Progenitor cell of endocrine pancreas (in vitro differentiated cells): ENCODE measurements around the gene TIMP3. TPM values are rescaled to one million over a fixed set of nuclear protein-coding genes. Genes with fewer than 3 reads are reported as not detected.

Source experiments
- DNase-seq: peaks from one replicate; pipeline ENCODE4 v3.0.0; 2021; ENCODE audit warnings: low spot score; ENCODE audit not compliant: unreplicated experiment
- H3K27ac Mint-ChIP-seq: 2 replicates; pipeline ENCODE4 v1.8.0; 2021; ENCODE audit warnings: mild to moderate bottlenecking, moderate library complexity, mixed read lengths
- H3K27me3 Mint-ChIP-seq: 2 replicates; pipeline ENCODE4 v1.8.0; 2021; ENCODE audit warnings: mixed read lengths
- H3K36me3 Mint-ChIP-seq: 2 replicates; pipeline ENCODE4 v1.8.0; 2022; ENCODE audit warnings: mixed read lengths; ENCODE audit not compliant: insufficient read depth
- H3K4me1 Mint-ChIP-seq: 2 replicates; pipeline ENCODE4 v1.8.0; 2021; ENCODE audit warnings: low read depth, mixed read lengths
- H3K4me3 Mint-ChIP-seq: 2 replicates; pipeline ENCODE4 v1.8.0; 2021; ENCODE audit warnings: low read depth, mild to moderate bottlenecking, moderate library complexity, mixed read lengths
- H3K9me3 Mint-ChIP-seq: 2 replicates; pipeline ENCODE4 v1.8.0; 2021; ENCODE audit warnings: low read depth, mixed read lengths
- total RNA-seq: library from RNA; stranded (reverse); gene quantifications from 2 replicates; pipeline ENCODE4 v1.2.1, GENCODE V29; 2021
- TF ChIP-seq, protein P1 (sequence below): fragments of 200-600 bp; sonication (generic); IDR thresholded peaks from one replicate; pipeline ENCODE4 v1.5.0; 2021; ENCODE audit warnings: antibody characterized with exemption, mild to moderate bottlenecking; ENCODE audit not compliant: unreplicated experiment

Gene TIMP3
- total RNA-seq, 1 donor from 2014 or later = 2.4 TPM

DNA sequence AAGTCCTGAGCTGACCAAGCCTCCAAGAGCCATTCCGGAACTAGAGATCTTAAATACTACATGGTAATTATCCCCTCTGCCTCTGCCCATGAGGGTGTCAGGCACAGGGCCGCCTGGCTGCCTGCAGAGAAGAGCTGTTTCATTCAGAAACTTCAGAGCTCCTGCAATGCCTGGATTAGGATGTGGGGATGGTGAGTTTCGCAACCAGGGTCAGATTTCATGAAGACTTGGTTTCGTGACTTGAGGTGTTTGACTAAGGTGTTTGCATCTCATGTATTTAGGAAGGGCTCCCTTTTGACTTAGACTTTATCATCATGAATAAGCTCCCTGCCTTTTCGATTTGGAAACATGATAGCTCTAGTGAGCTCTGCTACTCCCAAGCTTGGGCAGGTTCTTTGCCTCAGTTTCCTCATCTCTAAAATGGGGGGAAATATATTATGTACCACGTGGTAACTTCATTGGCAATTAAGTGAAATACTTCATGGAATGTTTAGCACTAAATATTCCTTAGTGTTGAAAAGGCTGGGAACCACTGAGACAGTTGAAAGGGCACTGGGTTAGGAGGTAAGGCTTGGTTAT lies 9.1 kb downstream of the TIMP3 start:
- Mint-ChIP-seq H3K27ac (no peak overlapping the region), H3K27me3 (peaks cover 7% of the 10 kb centered on the region), H3K4me1 (peaks cover 3% of the 10 kb centered on the region), H3K4me3 (no peak overlapping the region), H3K36me3 (no peaks in the 10 kb centered on the region), H3K9me3 (no peaks in the 10 kb centered on the region)
- DNase-seq = no peak
- TF ChIP-seq, protein P1, sequence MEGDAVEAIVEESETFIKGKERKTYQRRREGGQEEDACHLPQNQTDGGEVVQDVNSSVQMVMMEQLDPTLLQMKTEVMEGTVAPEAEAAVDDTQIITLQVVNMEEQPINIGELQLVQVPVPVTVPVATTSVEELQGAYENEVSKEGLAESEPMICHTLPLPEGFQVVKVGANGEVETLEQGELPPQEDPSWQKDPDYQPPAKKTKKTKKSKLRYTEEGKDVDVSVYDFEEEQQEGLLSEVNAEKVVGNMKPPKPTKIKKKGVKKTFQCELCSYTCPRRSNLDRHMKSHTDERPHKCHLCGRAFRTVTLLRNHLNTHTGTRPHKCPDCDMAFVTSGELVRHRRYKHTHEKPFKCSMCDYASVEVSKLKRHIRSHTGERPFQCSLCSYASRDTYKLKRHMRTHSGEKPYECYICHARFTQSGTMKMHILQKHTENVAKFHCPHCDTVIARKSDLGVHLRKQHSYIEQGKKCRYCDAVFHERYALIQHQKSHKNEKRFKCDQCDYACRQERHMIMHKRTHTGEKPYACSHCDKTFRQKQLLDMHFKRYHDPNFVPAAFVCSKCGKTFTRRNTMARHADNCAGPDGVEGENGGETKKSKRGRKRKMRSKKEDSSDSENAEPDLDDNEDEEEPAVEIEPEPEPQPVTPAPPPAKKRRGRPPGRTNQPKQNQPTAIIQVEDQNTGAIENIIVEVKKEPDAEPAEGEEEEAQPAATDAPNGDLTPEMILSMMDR = no peak

DNA sequence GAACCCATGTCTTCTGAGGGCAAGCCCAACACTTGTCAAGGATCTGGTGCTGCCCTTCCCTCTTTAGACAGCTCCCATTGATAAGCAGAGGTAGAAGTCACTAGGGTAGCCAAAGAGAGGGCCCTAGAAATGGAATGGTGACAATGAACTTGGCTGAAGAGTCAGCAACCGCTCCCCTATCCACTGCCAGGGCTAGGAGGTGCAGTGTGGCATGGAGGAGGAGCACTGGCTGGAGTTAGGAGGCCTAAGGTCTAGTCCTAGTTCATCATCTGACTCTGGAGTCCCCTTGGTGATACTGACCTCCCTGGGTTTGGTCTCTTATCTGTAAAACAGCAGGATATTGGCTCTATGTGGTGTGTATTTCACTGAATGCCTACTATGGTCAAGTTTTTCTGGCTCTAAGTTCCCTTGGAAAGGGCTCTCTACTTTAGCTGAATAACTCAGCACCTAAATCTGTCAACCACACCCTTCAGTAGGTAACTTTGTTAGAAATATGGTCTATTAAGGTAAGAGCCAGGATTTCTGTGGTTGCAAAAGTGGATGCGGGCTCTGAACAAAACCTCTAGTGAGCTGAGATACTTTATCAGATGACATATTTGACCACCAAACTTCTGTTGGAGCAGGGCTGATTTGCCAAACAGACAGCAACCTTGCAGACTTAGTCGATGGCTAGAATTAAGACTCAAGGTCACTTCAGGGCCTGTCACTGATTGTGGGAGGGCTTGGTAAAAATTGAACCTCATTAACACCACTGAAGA lies 10.5 kb downstream of the TIMP3 start:
- peaks cover 4% of the 10 kb centered on the region for H3K27me3 Mint-ChIP-seq
- H3K4me1 Mint-ChIP-seq = peaks cover 3% of the 10 kb centered on the region
- H3K27ac Mint-ChIP-seq = no peak overlapping the region
- no peak overlapping the region for H3K4me3 Mint-ChIP-seq
- TF ChIP-seq, protein P1 = no peak
- no peak for DNase-seq
- H3K9me3 Mint-ChIP-seq = no peaks in the 10 kb centered on the region
- H3K36me3 Mint-ChIP-seq = no peaks in the 10 kb centered on the region

DNA sequence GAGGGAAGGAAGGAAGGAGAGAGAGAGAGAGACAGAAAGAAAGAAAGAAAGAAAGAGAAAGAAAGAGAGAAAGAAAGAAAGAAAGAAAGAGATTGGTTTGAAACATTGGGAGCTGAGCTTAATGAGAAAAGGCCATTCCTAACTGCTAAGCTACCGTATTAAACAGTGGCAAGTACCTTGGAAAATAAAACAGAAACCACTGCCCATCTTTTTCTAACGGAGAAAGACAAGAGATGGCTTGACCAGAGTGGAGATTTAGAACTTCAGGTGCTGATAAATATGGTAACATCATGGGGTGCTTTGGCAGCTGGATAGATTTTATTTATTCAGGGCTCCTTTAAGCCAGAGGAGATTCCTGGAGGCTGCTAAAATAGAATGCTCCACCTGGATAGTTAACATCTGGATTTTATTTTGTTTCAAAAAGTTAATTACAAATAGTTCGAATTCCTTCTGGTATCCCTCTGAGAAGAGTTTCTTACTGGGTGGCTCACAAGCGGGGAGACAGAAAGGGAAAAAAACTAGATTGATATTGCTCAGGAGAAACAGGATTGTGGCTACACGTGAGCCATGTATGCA lies 12.9 kb downstream of the TIMP3 start:
- Mint-ChIP-seq H3K27ac (no peak overlapping the region), H3K36me3 (no peaks in the 10 kb centered on the region), H3K27me3 (peaks cover 4% of the 10 kb centered on the region), H3K4me1 (peaks cover 3% of the 10 kb centered on the region), H3K4me3 (no peak overlapping the region), H3K9me3 (no peaks in the 10 kb centered on the region)
- TF ChIP-seq, protein P1 = no peak
- no peak for DNase-seq

DNA sequence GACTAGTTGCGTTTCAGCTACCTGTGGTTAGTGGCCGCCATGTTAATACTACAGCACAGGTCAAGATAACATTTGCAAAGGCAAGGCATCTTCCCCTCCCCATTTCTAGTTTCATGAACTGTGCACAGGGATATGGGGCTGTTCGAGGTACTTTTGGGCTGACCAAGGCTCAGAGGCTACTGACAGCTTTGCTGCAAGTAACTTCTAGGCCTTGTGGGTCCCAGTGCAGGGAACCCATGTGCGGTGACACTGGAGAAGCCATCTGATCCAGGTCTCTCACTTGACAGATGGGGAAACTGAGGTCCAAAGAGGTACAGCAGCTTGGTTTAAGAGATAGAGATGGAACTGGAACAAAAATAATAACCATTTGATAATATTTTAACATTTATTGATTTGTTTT lies 13.6 kb downstream of the TIMP3 start:
- Mint-ChIP-seq H3K27ac (no peak overlapping the region), H3K4me3 (no peak overlapping the region), H3K9me3 (no peaks in the 10 kb centered on the region), H3K4me1 (peaks cover 3% of the 10 kb centered on the region), H3K27me3 (peaks cover 4% of the 10 kb centered on the region), H3K36me3 (no peaks in the 10 kb centered on the region)
- no peak for DNase-seq
- TF ChIP-seq, protein P1 = no peak

DNA sequence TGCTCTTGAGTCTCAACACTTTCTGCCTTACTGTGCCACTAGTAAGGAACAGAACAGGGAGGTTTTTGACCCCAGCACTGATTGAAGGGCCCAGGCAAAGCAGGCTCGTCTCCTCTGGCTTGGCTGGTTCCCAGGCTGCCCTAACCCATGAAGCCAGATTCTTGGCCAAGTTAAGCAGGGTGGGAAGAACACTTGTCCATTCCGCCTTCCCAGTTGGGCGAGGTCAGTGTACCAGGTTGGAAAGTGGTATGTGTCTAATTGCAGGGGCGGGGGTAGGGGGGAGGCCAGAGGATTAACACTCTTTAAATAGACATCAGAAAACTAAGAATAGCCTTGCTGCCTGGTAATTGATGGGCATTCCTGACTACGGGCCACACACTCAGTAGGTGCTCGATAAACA lies 14.4 kb downstream of the TIMP3 start:
- H3K27me3 Mint-ChIP-seq = peaks cover 4% of the 10 kb centered on the region
- no peaks in the 10 kb centered on the region for H3K4me1 Mint-ChIP-seq
- H3K4me3 Mint-ChIP-seq = no peak overlapping the region
- H3K9me3 Mint-ChIP-seq = no peaks in the 10 kb centered on the region
- no peaks in the 10 kb centered on the region for H3K36me3 Mint-ChIP-seq
- TF ChIP-seq, protein P1 = no peak
- H3K27ac Mint-ChIP-seq = no peak overlapping the region
- no peak for DNase-seq
